Naive thymus-derived CD4-positive, alpha-beta T cell (primary cell): ENCODE data around the gene POLR2C. TPM values are rescaled to one million over a fixed set of nuclear protein-coding genes. Genes with fewer than 3 reads are reported as not detected.

Experiments
- ATAC-seq: fragments of 150-1000 bp; cut with Tn5 transposase; 2 replicates; pipeline ENCODE4 v1.10.0; 2021; ENCODE audit warnings: mild to moderate bottlenecking, moderate library complexity
- CTCF ChIA-PET: fragments of 350-600 bp; sonication (Branson Sonifier 250); formaldehyde crosslinking; loops from one replicate; lab custom pipeline; 2021; ENCODE audit warnings: antibody characterized with exemption; lab: Charles Lee
- POLR2A ChIA-PET: fragments of 350-600 bp; sonication (Branson Sonifier 250); formaldehyde crosslinking; loops from one replicate; lab custom pipeline; 2021; ENCODE audit warnings: antibody characterized with exemption, inconsistent platforms; lab: Charles Lee
- DNase-seq, 9 donors: peaks; one replicate each; pipeline versions ENCODE4 v3.0.0 to v3.0.0-alpha.2; 2020 to 2022; ENCODE audit warnings: mixed read lengths in 1 of 9
- H3K27ac ChIP-seq: one replicate; pipeline ENCODE4 v1.7.0; 2013; ENCODE audit warnings: mild to moderate bottlenecking, low read depth, low read length, moderate library complexity
- H3K27me3 ChIP-seq, 2 donors: one replicate each; pipeline ENCODE4 v1.7.0; 2013; ENCODE audit warnings: low read length in 2 of 2, mild to moderate bottlenecking in 2 of 2, moderate library complexity in 2 of 2; ENCODE audit not compliant: control insufficient read depth in 2 of 2, insufficient read depth in 2 of 2
- H3K36me3 ChIP-seq, 3 experiments: 1 replicate in 2 of 3; 2 replicates in 1 of 3; pipeline ENCODE4 v1.7.0; 2013; ENCODE audit warnings: low read length in 3 of 3, mild to moderate bottlenecking in 3 of 3, moderate library complexity in 1 of 3; ENCODE audit not compliant: insufficient read depth in 3 of 3, control insufficient read depth in 2 of 3
- H3K4me1 ChIP-seq, 2 donors: one replicate each; pipeline ENCODE4 v1.7.0; 2013; ENCODE audit warnings: low read length in 2 of 2, mild to moderate bottlenecking in 2 of 2, moderate library complexity in 1 of 2; ENCODE audit not compliant: control insufficient read depth in 2 of 2, insufficient read depth in 2 of 2
- H3K4me3 ChIP-seq: 2 replicates; pipeline ENCODE4 v1.7.0; 2013; ENCODE audit warnings: mild to moderate bottlenecking, low read length
- H3K9me3 ChIP-seq, 3 experiments: 1 replicate in 2 of 3; 2 replicates in 1 of 3; pipeline ENCODE4 v1.7.0; 2013; ENCODE audit warnings: low read length in 3 of 3; ENCODE audit not compliant: control insufficient read depth in 2 of 3
- H3K27ac Mint-ChIP-seq, 9 donors: one replicate each; pipeline ENCODE4 v1.8.0; 2020 to 2022; ENCODE audit warnings: mixed read lengths in 9 of 9, mild to moderate bottlenecking in 8 of 9, moderate library complexity in 5 of 9, inconsistent platforms in 2 of 9
- H3K27me3 Mint-ChIP-seq, 5 donors: one replicate each; pipeline ENCODE4 v1.8.0; 2021 to 2022; ENCODE audit warnings: mixed read lengths in 5 of 5, mild to moderate bottlenecking in 1 of 5
- H3K36me3 Mint-ChIP-seq, 5 donors: one replicate each; pipeline ENCODE4 v1.8.0; 2020 to 2022; ENCODE audit warnings: mixed read lengths in 5 of 5, mild to moderate bottlenecking in 3 of 5, inconsistent platforms in 1 of 5
- H3K4me1 Mint-ChIP-seq, 7 donors: one replicate each; pipeline ENCODE4 v1.8.0; 2020 to 2022; ENCODE audit warnings: mixed read lengths in 7 of 7, mild to moderate bottlenecking in 3 of 7, inconsistent platforms in 1 of 7
- H3K4me3 Mint-ChIP-seq, 10 donors: one replicate each; pipeline ENCODE4 v1.8.0; 2020 to 2022; ENCODE audit warnings: mild to moderate bottlenecking in 10 of 10, mixed read lengths in 10 of 10, moderate library complexity in 6 of 10, inconsistent platforms in 2 of 10
- H3K9me3 Mint-ChIP-seq, 11 donors: one replicate each; pipeline ENCODE4 v1.8.0; 2020 to 2022; ENCODE audit warnings: mixed read lengths in 11 of 11, mild to moderate bottlenecking in 4 of 11, inconsistent platforms in 1 of 11, moderate library complexity in 1 of 11
- intact Hi-C, 2 donors: fragments of 100-400 bp; cut with micrococcal nuclease; formaldehyde crosslinking; loops; one replicate each; pipeline ENCODE4 v1.15.1; 2023
- polyA plus RNA-seq, 2 donors: library from polyadenylated mRNA; unstranded; fragments of 300-500 nt; fragmentation: Illumina TruSeq; gene quantifications; one replicate each; pipeline ENCODE4 v1.2.3, GENCODE V29; 2021
- total RNA-seq, 6 experiments: library from RNA in 5 of 6; stranded (reverse) in 5 of 6; gene quantifications; 1 replicate in 5 of 6; 2 replicates in 1 of 6; pipeline ENCODE4 v1.2.3 and lab custom pipeline; 2021 to 2026

POLR2C gene
- total and polyA plus RNA-seq, 7 experiments from 2014 or later = 45.0 to 96.3 (median 72.5) TPM

- CTCF ChIA-PET = interaction anchor here (0.8 to 2.7 kb wide), 2 partner anchors 9 to 36 kb away, joined by 3 to 7 read pairs; no protein-coding TSS in a partner anchor
- Histone ChIP-seq H3K4me1 (peaks cover 9 to 17% of the 10 kb centered on the region in 2 donors), H3K27ac (no peak overlapping the region), H3K36me3 (no peaks in the 10 kb centered on the region), H3K4me3 (no peak overlapping the region), H3K9me3 (no peaks in the 10 kb centered on the region), H3K27me3 (no peaks in the 10 kb centered on the region)
- H3K4me3 Mint-ChIP-seq = peak overlapping the region in 2 of 10 donors; percentile 14 to 61
- ATAC-seq (no peak), DNase-seq (no peak)
- H3K9me3 Mint-ChIP-seq = no peaks in the 10 kb centered on the region
- peaks cover 11 to 34% (median 24%) of the 10 kb centered on the region in 7 donors for H3K4me1 Mint-ChIP-seq
- no peaks in the 10 kb centered on the region for H3K36me3 Mint-ChIP-seq
- intact Hi-C loops = no loop called here
- no peak overlapping the region for H3K27ac Mint-ChIP-seq
- peaks cover 0 to 16% (median 0%) of the 10 kb centered on the region in 5 donors for H3K27me3 Mint-ChIP-seq
- POLR2A ChIA-PET = no interaction called here
Measured at GRCh38 chr16:57483725-57484514, 21.4 kb downstream of the POLR2C start.

DNA sequence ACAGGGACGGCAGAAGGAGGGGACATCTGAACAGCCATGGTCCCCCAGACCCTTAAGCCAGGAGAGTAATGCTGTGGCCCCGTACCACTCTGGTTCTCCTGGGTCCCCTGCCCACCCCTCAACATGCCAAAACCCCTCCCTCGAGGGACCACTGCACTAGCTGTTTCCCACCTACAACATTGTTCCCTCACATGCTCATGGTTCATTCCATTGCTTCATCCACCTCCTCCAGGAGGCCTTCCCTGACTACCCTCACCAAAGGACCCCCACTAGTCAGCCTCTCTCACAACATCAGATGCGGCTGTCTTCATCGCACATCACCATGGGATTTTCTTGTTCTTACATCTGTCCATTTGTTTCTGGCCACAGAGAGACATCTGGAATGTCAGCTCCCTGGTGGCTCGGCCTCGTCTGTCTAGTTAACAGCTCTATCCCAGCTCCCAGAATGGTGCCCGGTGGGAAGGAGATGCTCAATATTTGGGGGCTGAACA is 22.1 kb downstream of the POLR2C start:
- CTCF ChIA-PET = interaction anchor here (0.8 to 2.7 kb wide), 2 partner anchors 10 to 36 kb away, joined by 3 to 7 read pairs; no protein-coding TSS in a partner anchor
- no peaks in the 10 kb centered on the region for H3K9me3 Mint-ChIP-seq
- no peaks in the 10 kb centered on the region for H3K36me3 ChIP-seq
- intact Hi-C loops = no loop called here
- no peak overlapping the region for H3K4me3 ChIP-seq
- peaks cover 9 to 17% of the 10 kb centered on the region in 2 donors for H3K4me1 ChIP-seq
- no peak overlapping the region for H3K27ac ChIP-seq
- ATAC-seq = no peak
- no peaks in the 10 kb centered on the region for H3K9me3 ChIP-seq
- H3K27me3 Mint-ChIP-seq = peaks cover 0 to 15% (median 0%) of the 10 kb centered on the region in 5 donors
- peaks cover 11 to 31% (median 21%) of the 10 kb centered on the region in 7 donors for H3K4me1 Mint-ChIP-seq
- H3K36me3 Mint-ChIP-seq = no peaks in the 10 kb centered on the region
- peak overlapping the region in 1 of 9 donors; percentile 56 for H3K27ac Mint-ChIP-seq
- POLR2A ChIA-PET = no interaction called here
- peak overlapping the region in 7 of 10 donors; percentile 10 to 97 (median 89) for H3K4me3 Mint-ChIP-seq
- no peaks in the 10 kb centered on the region for H3K27me3 ChIP-seq
- DNase-seq = no peak

GRCh38 chr16:57485091-57485915 is 22.8 kb downstream of the POLR2C start:
- no peaks in the 10 kb centered on the region for H3K36me3 Mint-ChIP-seq
- peak overlapping the region; percentile 82 to 97 (median 87) for H3K4me3 Mint-ChIP-seq
- Histone ChIP-seq H3K4me1 (peaks cover 9 to 17% of the 10 kb centered on the region in 2 donors), H3K36me3 (no peaks in the 10 kb centered on the region), H3K27me3 (no peaks in the 10 kb centered on the region), H3K4me3 (peak overlapping the region; percentile 59), H3K9me3 (no peaks in the 10 kb centered on the region), H3K27ac (peak overlapping the region; percentile 64)
- H3K27ac Mint-ChIP-seq = peak overlapping the region in 6 of 9 donors; percentile 33 to 79 (median 38)
- H3K9me3 Mint-ChIP-seq = no peaks in the 10 kb centered on the region
- CTCF ChIA-PET = interaction anchor here (0.8 to 2.7 kb wide), 4 partner anchors 9 to 52 kb away, joined by 3 to 12 read pairs (median 5); partner anchors contain the start of gene CCDC102A
- peaks cover 11 to 30% (median 19%) of the 10 kb centered on the region in 7 donors for H3K4me1 Mint-ChIP-seq
- intact Hi-C loops = no loop called here
- peaks cover 0 to 16% (median 0%) of the 10 kb centered on the region in 5 donors for H3K27me3 Mint-ChIP-seq
- no peak for DNase-seq
- ATAC-seq = no peak
- POLR2A ChIA-PET = interaction anchor here (1.5 to 1.9 kb wide), 2 partner anchors 23 to 51 kb away, joined by 7 to 9 read pairs; partner anchors contain the start of genes CCDC102A and POLR2C

DNA sequence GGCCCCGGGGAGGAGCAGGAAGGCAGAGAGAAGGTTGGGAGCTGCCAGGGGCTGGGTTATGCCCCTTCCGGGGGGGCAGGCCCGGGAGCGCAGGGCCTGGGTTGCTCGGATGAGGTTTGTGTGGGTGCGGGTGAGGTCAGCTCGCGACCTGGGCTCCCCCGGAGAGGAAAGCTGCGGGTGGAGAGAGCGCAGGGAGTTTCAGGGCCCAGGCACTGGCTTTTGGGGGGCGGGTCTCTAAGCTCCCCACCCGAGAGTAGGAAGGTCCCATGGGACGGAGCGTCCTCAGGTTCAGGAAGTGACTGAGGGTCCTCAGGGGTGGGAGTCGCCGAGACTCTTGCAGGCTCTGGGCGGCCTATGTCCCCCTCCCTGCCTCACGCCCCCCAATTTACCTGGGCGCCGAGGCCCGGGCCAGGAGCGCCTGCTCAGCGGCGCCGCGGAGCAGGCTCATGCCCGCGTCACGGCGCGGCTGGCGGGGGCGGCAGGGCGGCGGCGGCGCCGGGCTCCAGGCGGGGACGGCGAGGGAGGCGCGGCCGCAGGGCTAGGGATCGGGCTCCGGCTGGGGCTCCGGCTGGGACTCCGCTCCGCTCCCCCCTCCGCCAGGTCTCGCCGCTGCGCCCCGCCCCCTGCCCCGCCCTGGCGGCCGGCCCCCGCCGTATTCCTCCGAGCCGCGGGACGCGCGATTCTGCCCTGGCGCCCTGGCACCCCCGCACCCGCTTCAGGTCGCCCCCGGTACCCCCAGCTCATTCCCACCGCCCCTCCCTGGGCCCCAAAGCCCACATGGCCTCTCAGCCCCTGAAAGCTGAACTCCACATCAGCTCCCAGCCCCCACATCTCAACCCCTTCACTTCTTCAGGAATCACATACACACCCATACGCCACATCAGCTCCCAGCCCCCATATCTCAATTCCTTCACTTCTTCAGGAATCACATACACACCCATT is 23.7 kb downstream of the POLR2C start, which contains the start of gene DOK4:
DOK4 (minus strand) TSS at position 578 of the 942 bp plus-strand sequence. CDS start 6,986 bp downstream, outside the sequence.
- Histone ChIP-seq H3K27ac (peak within 1 kb of the TSS; percentile 64), H3K4me1 (peaks cover 9 to 17% of the 10 kb centered on the region in 2 donors), H3K4me3 (peak within 1 kb of the TSS; percentile 59), H3K27me3 (no peaks in the 10 kb centered on the region), H3K9me3 (no peaks in the 10 kb centered on the region), H3K36me3 (no peaks in the 10 kb centered on the region)
- DNase-seq (peak; percentile 47 to 87 (median 65)), ATAC-seq (peak; percentile 97)
- peak within 1 kb of the TSS; percentile 82 to 97 (median 87) for H3K4me3 Mint-ChIP-seq
- H3K4me1 Mint-ChIP-seq = peaks cover 11 to 30% (median 19%) of the 10 kb centered on the region in 7 donors
- H3K27me3 Mint-ChIP-seq = peaks cover 0 to 19% (median 0%) of the 10 kb centered on the region in 5 donors
- H3K27ac Mint-ChIP-seq = peak within 1 kb of the TSS in 8 of 9 donors; percentile 36 to 86 (median 54)
- H3K36me3 Mint-ChIP-seq = no peaks in the 10 kb centered on the region
- intact Hi-C loops = loop anchor here (1.0 kb wide), 6 partner anchors 10 to 202 kb away; partner anchors contain the start of genes CCDC102A (in 2 of the 2), CIAPIN1 (in 1 of the 2), COQ9 (in 1 of the 2) and PLLP (in 1 of the 2)
- ChIA-PET CTCF (interaction anchor here (0.5 to 2.7 kb wide), 7 partner anchors 9 to 67 kb away, joined by 3 to 12 read pairs (median 4); partner anchors contain the start of gene CCDC102A), POLR2A (interaction anchor here (0.6 to 1.9 kb wide), 6 partner anchors 13 to 207 kb away, joined by 3 to 9 read pairs (median 6); partner anchors contain the start of genes CCDC102A, CIAPIN1, COQ9 and POLR2C)
- no peaks in the 10 kb centered on the region for H3K9me3 Mint-ChIP-seq
